ENCODE results near the gene SIRT7. TPM values are rescaled to one million over a fixed set of nuclear protein-coding genes. Genes with fewer than 3 reads are reported as not detected.

Gene SIRT7
- total RNA-seq, 1 donor from 2014 or later, result 3.7 TPM

GRCh38 chr17:81911969-81912368, 6.0 kb downstream of the SIRT7 start:
- Histone ChIP-seq H3K36me3 (ENCODE audit: control insufficient read depth in 3 of 3, insufficient read depth in 3 of 3, low read length in 3 of 3) (peaks cover 39 to 41% (median 39%) of the 10 kb centered on the region in 3 donors), H3K4me1 (ENCODE audit: control insufficient read depth in 3 of 3, insufficient read depth in 3 of 3, low read length in 3 of 3) (peaks cover 22 to 54% (median 25%) of the 10 kb centered on the region in 3 donors), H3K27ac (ENCODE audit: low read depth, low read length) (peak overlapping the region; percentile 65), H3K9ac (ENCODE audit: low read depth in 1 of 3, low read length in 3 of 3) (peak overlapping the region in 1 of 3 donors; percentile 50), H3K4me3 (ENCODE audit: low read length in 3 of 3) (peak overlapping the region in 1 of 3 donors; percentile 49), H3K27me3 (ENCODE audit: control insufficient read depth in 3 of 3, insufficient read depth in 3 of 3, low read length in 3 of 3) (no peaks in the 10 kb centered on the region), H3K9me3 (ENCODE audit: control insufficient read depth in 3 of 3, low read length in 3 of 3) (no peaks in the 10 kb centered on the region)

- peak within 1 kb of the TSS; percentile 67 to 84 (median 83) for H3K4me3 ChIP-seq (ENCODE audit: low read length in 3 of 3)
- H3K27ac ChIP-seq (ENCODE audit: low read depth, low read length), result peak within 1 kb of the TSS; percentile 65
- peaks cover 39 to 41% (median 41%) of the 10 kb centered on the region in 3 donors for H3K36me3 ChIP-seq (ENCODE audit: control insufficient read depth in 3 of 3, insufficient read depth in 3 of 3, low read length in 3 of 3)
- H3K27me3 ChIP-seq (ENCODE audit: control insufficient read depth in 3 of 3, insufficient read depth in 3 of 3, low read length in 3 of 3), result no peaks in the 10 kb centered on the region
- no peaks in the 10 kb centered on the region for H3K9me3 ChIP-seq (ENCODE audit: control insufficient read depth in 3 of 3, low read length in 3 of 3)
- peaks cover 22 to 56% (median 25%) of the 10 kb centered on the region in 3 donors for H3K4me1 ChIP-seq (ENCODE audit: control insufficient read depth in 3 of 3, insufficient read depth in 3 of 3, low read length in 3 of 3)
- peak within 1 kb of the TSS; percentile 65 to 83 (median 71) for H3K9ac ChIP-seq (ENCODE audit: low read depth in 1 of 3, low read length in 3 of 3)
These were observed 6.6 kb downstream of the SIRT7 start, which contains the start of gene PCYT2 for GRCh38 chr17:81911277-81911961. Gene PCYT2, minus strand, starts transcription at chr17:81911399. Its CDS starts 44 bp downstream, at chr17:81911355.

- no peaks in the 10 kb centered on the region for H3K9me3 ChIP-seq (ENCODE audit: control insufficient read depth in 3 of 3, low read length in 3 of 3)
- H3K27ac ChIP-seq (ENCODE audit: low read depth, low read length), result no peak overlapping the region
- H3K36me3 ChIP-seq (ENCODE audit: control insufficient read depth in 3 of 3, insufficient read depth in 3 of 3, low read length in 3 of 3), result peaks cover 38 to 45% (median 39%) of the 10 kb centered on the region in 3 donors
- H3K4me1 ChIP-seq (ENCODE audit: control insufficient read depth in 3 of 3, insufficient read depth in 3 of 3, low read length in 3 of 3), result peaks cover 22 to 53% (median 25%) of the 10 kb centered on the region in 3 donors
- H3K27me3 ChIP-seq (ENCODE audit: control insufficient read depth in 3 of 3, insufficient read depth in 3 of 3, low read length in 3 of 3), result no peaks in the 10 kb centered on the region
- H3K9ac ChIP-seq (ENCODE audit: low read depth in 1 of 3, low read length in 3 of 3), result peak overlapping the region; percentile 65 to 83 (median 71)
- H3K4me3 ChIP-seq (ENCODE audit: low read length in 3 of 3), result peak overlapping the region; percentile 67 to 84 (median 83)
These were observed 7.1 kb downstream of the SIRT7 start for GRCh38 chr17:81910840-81911276.

- H3K27me3 ChIP-seq (ENCODE audit: control insufficient read depth in 3 of 3, insufficient read depth in 3 of 3, low read length in 3 of 3), result no peaks in the 10 kb centered on the region
- peak overlapping the region; percentile 65 to 83 (median 71) for H3K9ac ChIP-seq (ENCODE audit: low read depth in 1 of 3, low read length in 3 of 3)
- no peaks in the 10 kb centered on the region for H3K9me3 ChIP-seq (ENCODE audit: control insufficient read depth in 3 of 3, low read length in 3 of 3)
- H3K4me3 ChIP-seq (ENCODE audit: low read length in 3 of 3), result peak overlapping the region; percentile 67 to 84 (median 83)
- H3K36me3 ChIP-seq (ENCODE audit: control insufficient read depth in 3 of 3, insufficient read depth in 3 of 3, low read length in 3 of 3), result peaks cover 31 to 40% (median 33%) of the 10 kb centered on the region in 3 donors
- peaks cover 22 to 46% (median 25%) of the 10 kb centered on the region in 3 donors for H3K4me1 ChIP-seq (ENCODE audit: control insufficient read depth in 3 of 3, insufficient read depth in 3 of 3, low read length in 3 of 3)
- no peak overlapping the region for H3K27ac ChIP-seq (ENCODE audit: low read depth, low read length)
These were observed 7.8 kb downstream of the SIRT7 start for GRCh38 chr17:81909966-81910839.

GRCh38 chr17:81909231-81909630, 8.7 kb downstream of the SIRT7 start:
- H3K27ac ChIP-seq (ENCODE audit: low read depth, low read length), result no peak overlapping the region
- no peak overlapping the region for H3K4me3 ChIP-seq (ENCODE audit: low read length in 3 of 3)
- H3K36me3 ChIP-seq (ENCODE audit: control insufficient read depth in 3 of 3, insufficient read depth in 3 of 3, low read length in 3 of 3), result peaks cover 21 to 40% (median 30%) of the 10 kb centered on the region in 3 donors
- H3K27me3 ChIP-seq (ENCODE audit: control insufficient read depth in 3 of 3, insufficient read depth in 3 of 3, low read length in 3 of 3), result no peaks in the 10 kb centered on the region
- peak overlapping the region in 1 of 3 donors; percentile 8 for H3K9ac ChIP-seq (ENCODE audit: low read depth in 1 of 3, low read length in 3 of 3)
- peaks cover 22 to 44% (median 25%) of the 10 kb centered on the region in 3 donors for H3K4me1 ChIP-seq (ENCODE audit: control insufficient read depth in 3 of 3, insufficient read depth in 3 of 3, low read length in 3 of 3)
- no peaks in the 10 kb centered on the region for H3K9me3 ChIP-seq (ENCODE audit: control insufficient read depth in 3 of 3, low read length in 3 of 3)

GRCh38 chr17:81908793-81909192, 9.2 kb downstream of the SIRT7 start:
- Histone ChIP-seq H3K9ac (ENCODE audit: low read depth in 1 of 3, low read length in 3 of 3) (peak overlapping the region in 1 of 3 donors; percentile 16), H3K9me3 (ENCODE audit: control insufficient read depth in 3 of 3, low read length in 3 of 3) (no peaks in the 10 kb centered on the region), H3K4me3 (ENCODE audit: low read length in 3 of 3) (no peak overlapping the region), H3K4me1 (ENCODE audit: control insufficient read depth in 3 of 3, insufficient read depth in 3 of 3, low read length in 3 of 3) (peaks cover 22 to 44% (median 25%) of the 10 kb centered on the region in 3 donors), H3K27ac (ENCODE audit: low read depth, low read length) (no peak overlapping the region), H3K27me3 (ENCODE audit: control insufficient read depth in 3 of 3, insufficient read depth in 3 of 3, low read length in 3 of 3) (no peaks in the 10 kb centered on the region), H3K36me3 (ENCODE audit: control insufficient read depth in 3 of 3, insufficient read depth in 3 of 3, low read length in 3 of 3) (peaks cover 21 to 40% (median 27%) of the 10 kb centered on the region in 3 donors)

- Histone ChIP-seq H3K27ac (ENCODE audit: low read depth, low read length) (peak overlapping the region; percentile 44), H3K27me3 (ENCODE audit: control insufficient read depth in 3 of 3, insufficient read depth in 3 of 3, low read length in 3 of 3) (no peaks in the 10 kb centered on the region), H3K9ac (ENCODE audit: low read depth in 1 of 3, low read length in 3 of 3) (peak overlapping the region in 1 of 3 donors; percentile 54), H3K4me3 (ENCODE audit: low read length in 3 of 3) (peak overlapping the region in 1 of 3 donors; percentile 26), H3K4me1 (ENCODE audit: control insufficient read depth in 3 of 3, insufficient read depth in 3 of 3, low read length in 3 of 3) (peaks cover 22 to 44% (median 27%) of the 10 kb centered on the region in 3 donors), H3K9me3 (ENCODE audit: control insufficient read depth in 3 of 3, low read length in 3 of 3) (no peaks in the 10 kb centered on the region), H3K36me3 (ENCODE audit: control insufficient read depth in 3 of 3, insufficient read depth in 3 of 3, low read length in 3 of 3) (peaks cover 9 to 29% (median 14%) of the 10 kb centered on the region in 3 donors)
These were observed 10.5 kb downstream of the SIRT7 start for GRCh38 chr17:81907219-81908145.

GRCh38 chr17:81906476-81907218, 11.3 kb downstream of the SIRT7 start:
- Histone ChIP-seq H3K36me3 (ENCODE audit: control insufficient read depth in 3 of 3, insufficient read depth in 3 of 3, low read length in 3 of 3) (peaks cover 4 to 25% (median 8%) of the 10 kb centered on the region in 3 donors), H3K9me3 (ENCODE audit: control insufficient read depth in 3 of 3, low read length in 3 of 3) (no peaks in the 10 kb centered on the region), H3K4me3 (ENCODE audit: low read length in 3 of 3) (peak overlapping the region in 1 of 3 donors; percentile 26), H3K4me1 (ENCODE audit: control insufficient read depth in 3 of 3, insufficient read depth in 3 of 3, low read length in 3 of 3) (peaks cover 22 to 43% (median 30%) of the 10 kb centered on the region in 3 donors), H3K9ac (ENCODE audit: low read depth in 1 of 3, low read length in 3 of 3) (peak overlapping the region in 1 of 3 donors; percentile 54), H3K27ac (ENCODE audit: low read depth, low read length) (peak overlapping the region; percentile 44), H3K27me3 (ENCODE audit: control insufficient read depth in 3 of 3, insufficient read depth in 3 of 3, low read length in 3 of 3) (no peaks in the 10 kb centered on the region)

Data from skeletal muscle tissue (tissue), 4 donors.